Effector memory CD4-positive, alpha-beta T cell (primary cell): Measurements from ENCODE around the gene ERMN.
"Not testable (repeated sequence)": the region's sequence is repeated elsewhere in the genome, so short reads cannot be mapped to it uniquely, and the experiment has no call there.

ENCODE experiments used
- DNase-seq, 3 donors: peaks; one replicate each; pipeline ENCODE4 v3.0.0-alpha.2; 2020
- H3K27ac ChIP-seq: 2 replicates; pipeline ENCODE4 v1.7.0; 2013; ENCODE audit warnings: mild to moderate bottlenecking, low read length, moderate library complexity; ENCODE audit not compliant: insufficient read depth, poor library complexity, severe bottlenecking
- H3K27me3 ChIP-seq: replicated peaks from 2 replicates; pipeline ENCODE4 v1.7.0; 2013; ENCODE audit warnings: mild to moderate bottlenecking, low read length; ENCODE audit not compliant: insufficient read depth, control insufficient read depth, poor library complexity, severe bottlenecking
- H3K36me3 ChIP-seq: 2 replicates; pipeline ENCODE4 v1.7.0; 2013; ENCODE audit warnings: mild to moderate bottlenecking, low read length, moderate library complexity; ENCODE audit not compliant: control insufficient read depth, insufficient read depth
- H3K4me1 ChIP-seq: 2 replicates; pipeline ENCODE4 v1.7.0; 2013; ENCODE audit warnings: low read length, mild to moderate bottlenecking; ENCODE audit not compliant: control insufficient read depth, insufficient read depth, poor library complexity, severe bottlenecking
- H3K4me3 ChIP-seq: 2 replicates; pipeline ENCODE4 v1.7.0; 2013; ENCODE audit warnings: low read length, low read depth, mild to moderate bottlenecking; ENCODE audit not compliant: insufficient read depth, poor library complexity, severe bottlenecking
- H3K9me3 ChIP-seq: 2 replicates; pipeline ENCODE4 v1.7.0; 2013; ENCODE audit warnings: mild to moderate bottlenecking, low read length, moderate library complexity; ENCODE audit not compliant: control insufficient read depth

ERMN gene

GRCh38 chr2:157349949-157350515 is 24.4 kb upstream of the ERMN start:
- no peak overlapping the region for H3K4me3 ChIP-seq
- H3K36me3 ChIP-seq = no peaks in the 10 kb centered on the region
- H3K27me3 ChIP-seq = no peaks in the 10 kb centered on the region
- no peaks in the 10 kb centered on the region for H3K4me1 ChIP-seq
- no peak overlapping the region for H3K27ac ChIP-seq
- DNase-seq = no peak
- H3K9me3 ChIP-seq = no peaks in the 10 kb centered on the region

- no peak overlapping the region for H3K4me3 ChIP-seq
- H3K27me3 ChIP-seq = no peaks in the 10 kb centered on the region
- DNase-seq = no peak
- H3K27ac ChIP-seq = no peak overlapping the region
- no peaks in the 10 kb centered on the region for H3K4me1 ChIP-seq
- peaks cover 10% of the 10 kb centered on the region for H3K9me3 ChIP-seq
- no peaks in the 10 kb centered on the region for H3K36me3 ChIP-seq
These were observed 22.8 kb upstream of the ERMN start for GRCh38 chr2:157348291-157348921.

- H3K9me3 ChIP-seq = peaks cover 10% of the 10 kb centered on the region
- H3K4me1 ChIP-seq = no peaks in the 10 kb centered on the region
- DNase-seq = no peak
- H3K36me3 ChIP-seq = no peaks in the 10 kb centered on the region
- no peak overlapping the region for H3K4me3 ChIP-seq
- H3K27me3 ChIP-seq = no peaks in the 10 kb centered on the region
- no peak overlapping the region for H3K27ac ChIP-seq
These were observed 20.2 kb upstream of the ERMN start for GRCh38 chr2:157345647-157346389.

- not testable (repeated sequence) for H3K36me3 ChIP-seq, H3K27ac ChIP-seq, H3K4me3 ChIP-seq, DNase-seq, H3K27me3 ChIP-seq, H3K4me1 ChIP-seq
- peaks cover 10% of the 10 kb centered on the region for H3K9me3 ChIP-seq
These were observed 15.8 kb upstream of the ERMN start for GRCh38 chr2:157341381-157341780.

- no peak for DNase-seq
- no peaks in the 10 kb centered on the region for H3K36me3 ChIP-seq
- H3K27me3 ChIP-seq = no peaks in the 10 kb centered on the region
- no peak overlapping the region for H3K27ac ChIP-seq
- peaks cover 10% of the 10 kb centered on the region for H3K9me3 ChIP-seq
- no peak overlapping the region for H3K4me3 ChIP-seq
- H3K4me1 ChIP-seq = no peaks in the 10 kb centered on the region
These were observed 14.5 kb upstream of the ERMN start for GRCh38 chr2:157339965-157340655.

- DNase-seq = no peak
- Histone ChIP-seq H3K4me3 (no peak overlapping the region), H3K9me3 (no peaks in the 10 kb centered on the region), H3K27me3 (no peaks in the 10 kb centered on the region), H3K4me1 (no peaks in the 10 kb centered on the region), H3K27ac (no peak overlapping the region), H3K36me3 (no peaks in the 10 kb centered on the region)
These were observed 12.4 kb upstream of the ERMN start for GRCh38 chr2:157337978-157338377.

GRCh38 chr2:157336137-157337010 is 10.8 kb upstream of the ERMN start:
- peak in 1 of 3 donors; percentile 31 for DNase-seq
- Histone ChIP-seq H3K27me3 (no peaks in the 10 kb centered on the region), H3K4me1 (peaks cover 4% of the 10 kb centered on the region), H3K36me3 (no peaks in the 10 kb centered on the region), H3K4me3 (no peak overlapping the region), H3K9me3 (no peaks in the 10 kb centered on the region), H3K27ac (no peak overlapping the region)

GRCh38 chr2:157334797-157335196 is 9.2 kb upstream of the ERMN start:
- Histone ChIP-seq H3K27ac (no peak overlapping the region), H3K36me3 (no peaks in the 10 kb centered on the region), H3K4me1 (peaks cover 6% of the 10 kb centered on the region), H3K4me3 (no peak overlapping the region), H3K27me3 (no peaks in the 10 kb centered on the region), H3K9me3 (no peaks in the 10 kb centered on the region)
- DNase-seq = no peak

- no peaks in the 10 kb centered on the region for H3K9me3 ChIP-seq
- no peak overlapping the region for H3K27ac ChIP-seq
- H3K36me3 ChIP-seq = no peaks in the 10 kb centered on the region
- DNase-seq = no peak
- H3K4me3 ChIP-seq = no peak overlapping the region
- H3K27me3 ChIP-seq = no peaks in the 10 kb centered on the region
- peaks cover 6% of the 10 kb centered on the region for H3K4me1 ChIP-seq
These were observed 8.7 kb upstream of the ERMN start for GRCh38 chr2:157334335-157334734.
